ENCODE results near the gene ZBTB32.
A peak's percentile ranks its signal among the peaks of the same experiment; 100 is the strongest.

GRCh38 chr19:35757749-35758608 is 53.6 kb downstream of the ZBTB32 start, which contains the start of gene PROSER3:
- TF ChIP-seq, protein P1, sequence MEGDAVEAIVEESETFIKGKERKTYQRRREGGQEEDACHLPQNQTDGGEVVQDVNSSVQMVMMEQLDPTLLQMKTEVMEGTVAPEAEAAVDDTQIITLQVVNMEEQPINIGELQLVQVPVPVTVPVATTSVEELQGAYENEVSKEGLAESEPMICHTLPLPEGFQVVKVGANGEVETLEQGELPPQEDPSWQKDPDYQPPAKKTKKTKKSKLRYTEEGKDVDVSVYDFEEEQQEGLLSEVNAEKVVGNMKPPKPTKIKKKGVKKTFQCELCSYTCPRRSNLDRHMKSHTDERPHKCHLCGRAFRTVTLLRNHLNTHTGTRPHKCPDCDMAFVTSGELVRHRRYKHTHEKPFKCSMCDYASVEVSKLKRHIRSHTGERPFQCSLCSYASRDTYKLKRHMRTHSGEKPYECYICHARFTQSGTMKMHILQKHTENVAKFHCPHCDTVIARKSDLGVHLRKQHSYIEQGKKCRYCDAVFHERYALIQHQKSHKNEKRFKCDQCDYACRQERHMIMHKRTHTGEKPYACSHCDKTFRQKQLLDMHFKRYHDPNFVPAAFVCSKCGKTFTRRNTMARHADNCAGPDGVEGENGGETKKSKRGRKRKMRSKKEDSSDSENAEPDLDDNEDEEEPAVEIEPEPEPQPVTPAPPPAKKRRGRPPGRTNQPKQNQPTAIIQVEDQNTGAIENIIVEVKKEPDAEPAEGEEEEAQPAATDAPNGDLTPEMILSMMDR (IDR thresholded peaks at IDR 0.05), result no peak
- TF ChIP-seq POLR2AphosphoS5 (IDR thresholded peaks at IDR 0.05), result peak; percentile 73 to 94 (median 91)

Data from breast epithelium (tissue), 3 donors.